Keratinocyte (primary cell): ENCODE results near the gene EIF3D. TPM values are rescaled to one million over a fixed set of nuclear protein-coding genes. Genes with fewer than 3 reads are reported as not detected.
A peak's percentile ranks its signal among the peaks of the same experiment; 100 is the strongest.

Experiments
- DNase-seq: peaks from one replicate; pipeline ENCODE4 v3.0.0-alpha.2; 2011; ENCODE audit warnings: low read depth, missing footprints, low spot score
- FAIRE-seq: peaks from 2 replicates; lab custom pipeline; 2011; peaks lifted over from hg19 to GRCh38; lab: Jason Lieb, UNC
- H2AFZ ChIP-seq: 2 replicates; pipeline ENCODE4 v1.6.0; 2012; ENCODE audit warnings: low read length, control low read depth, inconsistent platforms; ENCODE audit not compliant: control insufficient read depth
- H3K27ac ChIP-seq: 2 replicates; pipeline ENCODE4 v1.5.1; 2011; ENCODE audit warnings: low read length; ENCODE audit not compliant: control insufficient read depth, insufficient read depth
- H3K27me3 ChIP-seq: 3 replicates; pipeline ENCODE4 v1.6.0; 2011; ENCODE audit warnings: low read length; ENCODE audit not compliant: control insufficient read depth, insufficient read depth; ENCODE audit errors: extremely low read depth
- H3K36me3 ChIP-seq, 2 experiments: 2 replicates in 1 of 2; 3 replicates in 1 of 2; pipeline ENCODE4 v1.5.1; 2011; ENCODE audit warnings: low read length in 2 of 2, mild to moderate bottlenecking in 1 of 2; ENCODE audit not compliant: control insufficient read depth in 2 of 2, insufficient read depth in 2 of 2; ENCODE audit errors: extremely low read depth in 1 of 2
- H3K4me1 ChIP-seq: 3 replicates; pipeline ENCODE4 v1.5.1; 2011; ENCODE audit warnings: low read length; ENCODE audit not compliant: control insufficient read depth, insufficient read depth; ENCODE audit errors: extremely low read depth
- H3K4me2 ChIP-seq: 3 replicates; pipeline ENCODE4 v1.6.0; 2011; ENCODE audit warnings: low read depth, low read length; ENCODE audit not compliant: control insufficient read depth, insufficient read depth; ENCODE audit errors: extremely low read depth
- H3K4me3 ChIP-seq, 3 experiments: fragments of 200-600 bp in 1 of 3; sonication (generic) in 1 of 3; 2 replicates in 2 of 3; 3 replicates in 1 of 3; pipeline ENCODE4 v1.5.1; 2011 to 2016; ENCODE audit warnings: low read length in 3 of 3, mild to moderate bottlenecking in 3 of 3, control low read depth in 2 of 3, inconsistent platforms in 1 of 3, low read depth in 1 of 3, mixed read lengths in 1 of 3, mixed run types in 1 of 3, moderate library complexity in 1 of 3; ENCODE audit not compliant: control insufficient read depth in 2 of 3, insufficient read depth in 2 of 3; ENCODE audit errors: extremely low read depth in 1 of 3
- H3K79me2 ChIP-seq: 2 replicates; pipeline ENCODE4 v1.6.0; 2012; ENCODE audit warnings: low read length; ENCODE audit not compliant: control insufficient read depth, insufficient read depth
- H3K9ac ChIP-seq: 3 replicates; pipeline ENCODE4 v1.6.0; 2011; ENCODE audit warnings: low read length; ENCODE audit not compliant: control insufficient read depth, insufficient read depth; ENCODE audit errors: extremely low read depth
- H3K9me1 ChIP-seq: 3 replicates; pipeline ENCODE4 v1.6.0; 2011; ENCODE audit warnings: low read length; ENCODE audit not compliant: control insufficient read depth, insufficient read depth; ENCODE audit errors: extremely low read depth
- H3K9me3 ChIP-seq: 2 replicates; pipeline ENCODE4 v1.5.1; 2012; ENCODE audit warnings: low read depth, low read length; ENCODE audit not compliant: control insufficient read depth
- H4K20me1 ChIP-seq: 3 replicates; pipeline ENCODE4 v1.6.0; 2011; ENCODE audit warnings: low read length; ENCODE audit not compliant: control insufficient read depth, insufficient read depth; ENCODE audit errors: extremely low read depth
- CTCF ChIP-seq, 3 experiments: IDR thresholded peaks in 1 of 3; conservative IDR thresholded peaks in 1 of 3; optimal IDR thresholded peaks in 1 of 3; 2 replicates in 2 of 3; 3 replicates in 1 of 3; pipeline versions ENCODE3 to v1.5.1; 2011; ENCODE audit warnings: low read length in 3 of 3, mild to moderate bottlenecking in 3 of 3, moderate library complexity in 2 of 3, control low read depth in 1 of 3, inconsistent platforms in 1 of 3; ENCODE audit not compliant: insufficient read depth in 2 of 3; ENCODE audit errors: extremely low read depth in 1 of 3
- EZH2 ChIP-seq: IDR thresholded peaks from one replicate; pipeline ENCODE4 v1.6.1; 2012; ENCODE audit warnings: inconsistent platforms, mild to moderate bottlenecking, low read length, moderate library complexity
- dilution Hi-C: fragments of 300-500 bp; cut with MboI; formaldehyde crosslinking; loops from one replicate; pipeline ENCODE4 v1.7.0; 2020; ENCODE audit warnings: low sequenced_read_pairs; ENCODE audit not compliant: extremely low pct_ligation_motif_present
- polyA plus RNA-seq, 5 experiments: library from polyadenylated mRNA; depleted of rRNA in 3 of 5; stranded (reverse) in 3 of 5; stranded (forward) in 1 of 5; unstranded in 1 of 5; fragments of >200 nt; gene quantifications; 1 replicate in 1 of 5; 2 replicates in 3 of 5; 3 replicates in 1 of 5; pipeline versions ENCODE4 v1.2.1 to v1.2.3, GENCODE V29; 2011 to 2012; ENCODE audit warnings: missing spikeins in 2 of 5, low read depth in 1 of 5, low replicate concordance in 1 of 5

EIF3D gene
- polyA plus RNA-seq, 1 donor (not counting 4 experiments of a cell fraction or from before 2014, with no cell fraction given) = 408 TPM

GRCh38 chr22:36465232-36466021 lies 63.5 kb downstream of the EIF3D start:
- H3K4me3 ChIP-seq = peak overlapping the region in 1 of 3 experiments; percentile 1
- H3K4me1 ChIP-seq = peaks cover 67% of the 10 kb centered on the region
- peaks cover 4% of the 10 kb centered on the region for H3K9me1 ChIP-seq
- peak overlapping the region; percentile 28 for H3K4me2 ChIP-seq
- TF ChIP-seq EZH2 (no peak), CTCF (optimal IDR thresholded peaks at IDR 0.05 in 1 of 3, IDR thresholded peaks at IDR 0.05 in 1 of 3, conservative IDR thresholded peaks at IDR 0.05 in 1 of 3; ENCODE audit: extremely low read depth in 1 of 3, insufficient read depth in 2 of 3, low read length in 3 of 3) (no peak)
- peak; percentile 93 for FAIRE-seq
- H3K9me3 ChIP-seq = no peaks in the 10 kb centered on the region
- no peaks in the 10 kb centered on the region for H4K20me1 ChIP-seq
- dilution Hi-C loops = no loop called here
- no peaks in the 10 kb centered on the region for H3K36me3 ChIP-seq
- no peaks in the 10 kb centered on the region for H3K27me3 ChIP-seq
- no peak for DNase-seq
- no peak overlapping the region for H2AFZ ChIP-seq
- H3K27ac ChIP-seq = peak overlapping the region; percentile 63
- H3K9ac ChIP-seq = peak overlapping the region; percentile 59
- H3K79me2 ChIP-seq = peaks cover 17% of the 10 kb centered on the region

GRCh38 chr22:36464715-36465231 lies 64.2 kb downstream of the EIF3D start:
- peaks cover 60% of the 10 kb centered on the region for H3K4me1 ChIP-seq
- peaks cover 4% of the 10 kb centered on the region for H3K9me1 ChIP-seq
- no peaks in the 10 kb centered on the region for H3K36me3 ChIP-seq
- H3K4me2 ChIP-seq = peak overlapping the region; percentile 28
- DNase-seq = no peak
- no peak for FAIRE-seq
- no peak overlapping the region for H2AFZ ChIP-seq
- H4K20me1 ChIP-seq = no peaks in the 10 kb centered on the region
- dilution Hi-C loops = no loop called here
- no peaks in the 10 kb centered on the region for H3K27me3 ChIP-seq
- H3K9me3 ChIP-seq = no peaks in the 10 kb centered on the region
- H3K4me3 ChIP-seq = peak overlapping the region in 1 of 3 experiments; percentile 1
- peaks cover 12% of the 10 kb centered on the region for H3K79me2 ChIP-seq
- H3K9ac ChIP-seq = peak overlapping the region; percentile 59
- H3K27ac ChIP-seq = peak overlapping the region; percentile 63
- TF ChIP-seq EZH2 (no peak), CTCF (optimal IDR thresholded peaks at IDR 0.05 in 1 of 3, IDR thresholded peaks at IDR 0.05 in 1 of 3, conservative IDR thresholded peaks at IDR 0.05 in 1 of 3; ENCODE audit: extremely low read depth in 1 of 3, insufficient read depth in 2 of 3, low read length in 3 of 3) (no peak)
